Effector memory CD4-positive, alpha-beta T cell (primary cell): ENCODE results near the gene TMEM127.
"Not testable (repeated sequence)": the region's sequence is repeated elsewhere in the genome, so short reads cannot be mapped to it uniquely, and the experiment has no call there.

Experiments
- DNase-seq, 3 donors: peaks; one replicate each; pipeline ENCODE4 v3.0.0-alpha.2; 2020
- H3K27ac ChIP-seq: 2 replicates; pipeline ENCODE4 v1.7.0; 2013; ENCODE audit warnings: mild to moderate bottlenecking, low read length, moderate library complexity; ENCODE audit not compliant: insufficient read depth, poor library complexity, severe bottlenecking
- H3K27me3 ChIP-seq: replicated peaks from 2 replicates; pipeline ENCODE4 v1.7.0; 2013; ENCODE audit warnings: mild to moderate bottlenecking, low read length; ENCODE audit not compliant: insufficient read depth, control insufficient read depth, poor library complexity, severe bottlenecking
- H3K36me3 ChIP-seq: 2 replicates; pipeline ENCODE4 v1.7.0; 2013; ENCODE audit warnings: mild to moderate bottlenecking, low read length, moderate library complexity; ENCODE audit not compliant: control insufficient read depth, insufficient read depth
- H3K4me1 ChIP-seq: 2 replicates; pipeline ENCODE4 v1.7.0; 2013; ENCODE audit warnings: low read length, mild to moderate bottlenecking; ENCODE audit not compliant: control insufficient read depth, insufficient read depth, poor library complexity, severe bottlenecking
- H3K4me3 ChIP-seq: 2 replicates; pipeline ENCODE4 v1.7.0; 2013; ENCODE audit warnings: low read length, low read depth, mild to moderate bottlenecking; ENCODE audit not compliant: insufficient read depth, poor library complexity, severe bottlenecking
- H3K9me3 ChIP-seq: 2 replicates; pipeline ENCODE4 v1.7.0; 2013; ENCODE audit warnings: mild to moderate bottlenecking, low read length, moderate library complexity; ENCODE audit not compliant: control insufficient read depth

The TMEM127 gene

GRCh38 chr2:96264656-96265348 lies 995 bp downstream of the TMEM127 start:
- Histone ChIP-seq H3K9me3 (no peaks in the 10 kb centered on the region), H3K4me1 (peaks cover 21% of the 10 kb centered on the region), H3K4me3 (peak overlapping the region; percentile 99), H3K36me3 (peaks cover 22% of the 10 kb centered on the region), H3K27ac (peak overlapping the region; percentile 92), H3K27me3 (no peaks in the 10 kb centered on the region)
- DNase-seq, result no peak

- Histone ChIP-seq H3K4me1 (peaks cover 21% of the 10 kb centered on the region), H3K27me3 (no peaks in the 10 kb centered on the region), H3K4me3 (peak overlapping the region; percentile 99), H3K27ac (no peak overlapping the region), H3K36me3 (peaks cover 17% of the 10 kb centered on the region), H3K9me3 (no peaks in the 10 kb centered on the region)
- DNase-seq, result no peak
Measured at GRCh38 chr2:96264086-96264485, 1.7 kb downstream of the TMEM127 start.

- Histone ChIP-seq H3K27ac (no peak overlapping the region), H3K27me3 (no peaks in the 10 kb centered on the region), H3K4me3 (no peak overlapping the region), H3K36me3 (peaks cover 10% of the 10 kb centered on the region), H3K4me1 (peaks cover 16% of the 10 kb centered on the region), H3K9me3 (no peaks in the 10 kb centered on the region)
- DNase-seq, result no peak
Measured at GRCh38 chr2:96262306-96262705, 3.5 kb downstream of the TMEM127 start.

- H3K36me3 ChIP-seq, result peaks cover 10% of the 10 kb centered on the region
- no peak overlapping the region for H3K27ac ChIP-seq
- peaks cover 16% of the 10 kb centered on the region for H3K4me1 ChIP-seq
- no peaks in the 10 kb centered on the region for H3K27me3 ChIP-seq
- H3K9me3 ChIP-seq, result no peaks in the 10 kb centered on the region
- H3K4me3 ChIP-seq, result no peak overlapping the region
- DNase-seq, result no peak
Measured at GRCh38 chr2:96261328-96262003, 4.3 kb downstream of the TMEM127 start.

GRCh38 chr2:96260387-96261260 lies 5.2 kb downstream of the TMEM127 start:
- H3K27me3 ChIP-seq, result no peaks in the 10 kb centered on the region
- no peak overlapping the region for H3K27ac ChIP-seq
- H3K36me3 ChIP-seq, result peaks cover 13% of the 10 kb centered on the region
- H3K9me3 ChIP-seq, result no peaks in the 10 kb centered on the region
- peaks cover 16% of the 10 kb centered on the region for H3K4me1 ChIP-seq
- no peak for DNase-seq
- H3K4me3 ChIP-seq, result no peak overlapping the region

- Histone ChIP-seq H3K4me1 (peaks cover 10% of the 10 kb centered on the region), H3K9me3 (no peaks in the 10 kb centered on the region), H3K4me3 (no peak overlapping the region), H3K27me3 (no peaks in the 10 kb centered on the region), H3K36me3 (peaks cover 24% of the 10 kb centered on the region), H3K27ac (no peak overlapping the region)
- DNase-seq, result no peak
Measured at GRCh38 chr2:96259497-96259921, 6.3 kb downstream of the TMEM127 start.

- no peak for DNase-seq
- peaks cover 4% of the 10 kb centered on the region for H3K4me1 ChIP-seq
- no peaks in the 10 kb centered on the region for H3K9me3 ChIP-seq
- H3K4me3 ChIP-seq, result no peak overlapping the region
- H3K27ac ChIP-seq, result no peak overlapping the region
- peaks cover 35% of the 10 kb centered on the region for H3K36me3 ChIP-seq
- H3K27me3 ChIP-seq, result no peaks in the 10 kb centered on the region
Measured at GRCh38 chr2:96258166-96259022, 7.4 kb downstream of the TMEM127 start.

- DNase-seq, H3K9me3 ChIP-seq, H3K4me3 ChIP-seq, H3K4me1 ChIP-seq, H3K27me3 ChIP-seq, H3K27ac ChIP-seq: not testable (repeated sequence)
- H3K36me3 ChIP-seq, result peaks cover 42% of the 10 kb centered on the region
Measured at GRCh38 chr2:96257744-96258143, 8.1 kb downstream of the TMEM127 start.

GRCh38 chr2:96256611-96257113 lies 9.1 kb downstream of the TMEM127 start:
- no peaks in the 10 kb centered on the region for H3K27me3 ChIP-seq
- no peaks in the 10 kb centered on the region for H3K9me3 ChIP-seq
- H3K36me3 ChIP-seq, result peaks cover 52% of the 10 kb centered on the region
- H3K4me1 ChIP-seq, result peaks cover 4% of the 10 kb centered on the region
- no peak overlapping the region for H3K27ac ChIP-seq
- no peak for DNase-seq
- H3K4me3 ChIP-seq, result no peak overlapping the region
